GM18867 (cell line): ENCODE measurements around the gene ATP5IF1.

ENCODE experiments used
- ATAC-seq: cut with Tn5 transposase; IDR thresholded peaks from one replicate; pipeline ENCODE4 v1.9.1; 2021; ENCODE audit warnings: mild to moderate bottlenecking, moderate library complexity; ENCODE audit not compliant: unreplicated experiment

Gene ATP5IF1

DNA sequence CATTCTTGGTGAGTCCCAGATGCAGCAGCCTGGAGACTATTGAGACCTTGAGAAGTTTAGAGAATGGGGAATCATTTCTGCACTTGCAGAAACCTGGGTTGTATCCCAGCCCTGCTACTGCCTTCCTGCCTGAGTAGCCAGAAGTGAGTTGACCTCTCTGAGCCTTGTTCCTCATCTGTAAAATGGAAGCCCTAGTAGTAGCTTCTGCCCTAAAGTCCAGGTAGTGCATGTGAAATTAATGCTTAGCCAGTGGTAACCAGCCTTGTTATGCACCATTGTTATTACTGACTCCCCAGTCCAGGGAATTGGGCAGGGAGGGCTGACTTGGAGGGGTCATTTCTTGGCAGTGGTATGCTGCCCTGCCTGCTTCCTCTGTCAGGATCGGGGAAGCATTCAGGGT, 29.0 kb downstream of the ATP5IF1 start:
- ATAC-seq: no peak

GRCh38 chr1:28265577-28265976, 29.7 kb downstream of the ATP5IF1 start:
- no peak for ATAC-seq

DNA sequence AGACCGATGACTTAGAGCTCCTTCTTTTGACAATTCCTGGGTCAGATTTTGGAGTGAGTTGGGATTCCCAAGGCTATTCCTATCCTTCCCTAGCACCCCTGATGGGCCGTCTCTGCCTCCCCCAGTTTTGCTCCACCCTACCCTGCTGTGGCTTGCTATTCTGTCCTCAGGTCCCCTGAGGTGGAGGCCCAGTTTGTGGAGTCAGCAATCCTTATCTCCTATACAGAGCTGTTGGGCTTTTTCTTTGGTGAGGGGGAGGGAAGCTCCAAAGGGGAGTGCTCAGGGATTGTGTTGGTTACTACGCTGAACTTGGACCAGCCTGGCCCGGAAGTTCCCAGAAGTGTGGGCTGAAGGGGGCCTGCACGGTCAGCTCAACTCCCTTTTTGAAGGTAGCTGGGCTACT, 31.0 kb downstream of the ATP5IF1 start:
- ATAC-seq: no peak

DNA sequence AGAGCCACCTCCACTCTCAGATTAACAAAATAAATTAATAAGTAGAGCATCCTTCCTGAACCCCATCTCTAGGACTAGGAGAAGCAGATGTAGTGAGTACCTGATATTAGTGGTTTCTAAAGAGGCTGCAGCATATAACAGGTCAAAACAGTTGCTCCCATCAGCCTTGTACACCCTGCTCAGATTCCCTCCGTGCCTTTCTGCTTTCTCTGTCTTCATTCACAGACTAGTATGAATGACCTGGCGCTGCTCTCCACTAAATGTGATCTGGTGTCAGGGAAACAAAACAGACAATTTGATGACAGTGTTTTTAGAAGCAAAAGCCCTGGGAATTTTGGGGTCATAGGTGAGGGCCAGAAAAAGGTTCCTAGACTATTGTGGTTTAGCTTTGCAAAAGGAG, 31.7 kb downstream of the ATP5IF1 start:
- ATAC-seq: no peak

DNA sequence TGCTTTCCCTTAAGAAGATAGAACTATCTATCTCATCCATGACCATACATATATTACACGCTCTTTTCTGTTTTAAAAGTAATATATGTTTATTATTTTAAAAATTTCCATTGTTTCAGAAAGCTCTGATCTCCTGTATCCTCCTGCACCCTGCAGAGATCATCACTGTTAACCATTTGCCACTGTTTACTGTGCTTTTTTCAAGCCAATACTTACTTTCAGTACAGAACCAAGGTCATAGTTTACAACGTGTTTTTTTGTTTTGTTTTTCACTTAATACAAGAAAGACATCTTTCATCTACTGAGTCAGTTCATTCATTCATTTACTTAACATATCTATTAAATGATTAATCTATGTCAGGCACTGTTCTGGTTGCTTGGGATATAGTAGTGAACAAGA, 33.6 kb downstream of the ATP5IF1 start:
- ATAC-seq: no peak

DNA sequence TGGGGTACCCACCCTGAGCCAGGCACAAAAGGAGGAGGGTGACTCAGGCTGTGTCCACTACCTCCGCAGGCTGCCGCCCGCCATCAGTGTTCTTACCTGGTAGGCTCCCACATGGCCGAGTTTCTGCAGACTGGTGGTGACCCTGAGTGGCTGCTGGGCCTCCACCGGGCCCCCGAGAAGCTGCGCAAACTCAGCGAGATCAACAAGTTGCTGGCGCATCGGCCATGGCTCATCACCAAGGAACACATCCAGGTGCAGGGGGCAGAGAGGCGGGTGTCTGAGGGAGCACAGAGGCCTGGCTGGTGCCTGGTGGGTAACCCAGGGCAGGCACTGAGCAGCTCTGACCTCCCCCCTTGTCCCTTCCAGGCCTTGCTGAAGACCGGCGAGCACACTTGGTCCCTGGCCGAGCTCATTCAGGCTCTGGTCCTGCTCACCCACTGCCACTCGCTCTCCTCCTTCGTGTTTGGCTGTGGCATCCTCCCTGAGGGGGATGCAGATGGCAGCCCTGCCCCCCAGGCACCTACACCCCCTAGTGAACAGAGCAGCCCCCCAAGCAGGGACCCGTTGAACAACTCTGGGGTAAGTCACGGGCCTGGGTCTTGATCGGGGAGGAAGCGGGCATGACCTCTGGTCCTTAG, 36.4 kb downstream of the ATP5IF1 start:
- no peak for ATAC-seq

- no peak for ATAC-seq
Measured at GRCh38 chr1:28273216-28273860, 37.4 kb downstream of the ATP5IF1 start.

DNA sequence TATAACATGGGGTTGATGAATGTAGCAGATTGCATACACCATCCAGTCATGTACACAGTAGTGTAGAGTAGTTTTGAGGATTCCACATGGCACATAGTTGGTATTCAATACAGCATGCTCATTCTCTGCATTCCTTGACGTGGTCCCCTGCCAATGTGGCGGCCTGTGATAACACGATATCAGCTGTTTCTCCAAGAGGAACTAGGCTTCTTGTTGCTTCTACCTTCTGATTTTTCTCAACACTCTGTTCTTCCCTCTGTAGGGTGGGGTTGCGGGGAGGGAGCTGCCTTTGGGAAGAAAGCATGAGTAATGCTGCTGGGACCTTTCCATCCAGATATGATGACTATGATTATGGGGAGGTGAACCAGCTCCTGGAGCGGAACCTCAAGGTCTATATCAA, 42.8 kb downstream of the ATP5IF1 start:
- ATAC-seq: no peak

DNA sequence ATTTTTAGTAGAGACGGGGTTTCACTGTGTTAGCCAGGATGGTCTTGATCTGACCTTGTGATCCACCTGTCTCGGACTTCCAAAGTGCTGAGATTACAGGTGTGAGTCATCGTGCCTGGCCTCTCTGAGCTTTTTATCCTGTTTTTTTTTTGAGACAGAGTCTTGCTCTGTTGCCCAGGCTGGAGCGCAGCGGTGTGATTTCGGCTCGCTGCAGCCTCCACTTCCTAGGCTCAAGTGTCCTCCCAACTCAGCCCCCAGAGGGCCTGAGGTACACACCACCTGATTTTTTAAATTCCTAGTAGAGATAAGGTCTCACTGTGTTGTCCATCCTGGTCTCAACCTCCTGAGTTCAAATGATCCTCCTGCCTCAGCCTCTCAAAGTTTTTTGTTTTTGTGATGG, 43.8 kb downstream of the ATP5IF1 start:
- no peak for ATAC-seq

GRCh38 chr1:28280501-28280900, 44.6 kb downstream of the ATP5IF1 start:
- ATAC-seq: no peak

DNA sequence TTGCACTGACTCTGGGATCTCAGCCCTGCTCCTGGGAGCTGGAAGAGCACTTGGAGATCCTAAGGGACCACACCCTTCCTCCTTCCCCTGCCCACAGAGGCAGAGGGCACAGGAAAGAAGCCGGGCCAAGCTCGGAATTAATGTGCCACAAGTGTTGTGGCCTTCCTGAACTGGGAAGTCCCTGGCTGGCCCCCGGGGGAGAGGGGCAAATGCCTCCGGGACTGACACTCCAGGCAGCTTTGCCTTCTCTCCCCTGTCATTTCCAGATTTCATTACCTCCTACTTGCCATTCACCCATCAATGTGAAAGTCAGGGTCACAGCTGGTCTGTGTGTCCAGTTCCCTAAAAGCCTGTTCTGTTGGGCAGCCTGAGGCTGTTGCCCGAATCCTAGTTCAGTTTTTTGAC, 45.1 kb downstream of the ATP5IF1 start:
- no peak for ATAC-seq

DNA sequence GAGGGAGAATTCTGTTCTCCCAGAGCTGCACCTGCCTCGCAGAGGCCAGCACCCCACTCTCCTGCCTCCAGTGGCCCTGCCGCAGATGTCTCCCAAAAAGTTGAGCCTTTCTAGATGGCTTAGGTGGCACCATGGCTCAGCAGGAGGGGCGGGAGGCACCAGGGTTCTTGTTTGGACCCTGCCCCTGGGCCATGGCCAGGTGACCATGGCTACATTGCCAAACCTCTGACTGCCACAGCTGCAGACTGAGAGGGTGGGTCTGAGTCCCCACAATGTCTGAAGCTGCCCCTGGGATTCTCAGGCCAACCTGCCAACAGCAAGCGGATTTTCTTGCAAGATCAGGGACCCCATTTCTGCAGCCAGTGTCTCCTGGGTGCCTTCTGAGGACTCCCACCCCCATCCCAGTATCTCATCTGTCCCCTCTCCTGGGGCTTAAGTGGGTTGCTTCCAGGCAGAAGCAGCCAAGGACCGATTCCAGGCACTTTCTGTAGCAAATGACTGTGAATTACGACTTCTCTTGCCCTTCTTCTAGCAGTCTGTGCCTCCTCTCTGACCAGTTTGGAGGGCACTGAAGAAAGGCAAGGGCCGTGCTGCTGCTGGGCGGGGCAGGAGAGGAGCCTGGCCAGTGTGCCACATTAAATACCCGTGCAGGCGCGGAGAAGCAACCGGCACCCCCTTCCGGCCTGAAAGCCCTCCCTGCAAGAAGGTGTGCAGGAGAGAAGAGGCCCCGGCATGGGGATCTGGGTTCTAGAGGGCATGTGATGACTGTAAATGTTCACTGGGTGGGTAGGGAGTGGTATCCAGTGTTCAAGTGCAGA, 45.9 kb downstream of the ATP5IF1 start:
- ATAC-seq: no peak

DNA sequence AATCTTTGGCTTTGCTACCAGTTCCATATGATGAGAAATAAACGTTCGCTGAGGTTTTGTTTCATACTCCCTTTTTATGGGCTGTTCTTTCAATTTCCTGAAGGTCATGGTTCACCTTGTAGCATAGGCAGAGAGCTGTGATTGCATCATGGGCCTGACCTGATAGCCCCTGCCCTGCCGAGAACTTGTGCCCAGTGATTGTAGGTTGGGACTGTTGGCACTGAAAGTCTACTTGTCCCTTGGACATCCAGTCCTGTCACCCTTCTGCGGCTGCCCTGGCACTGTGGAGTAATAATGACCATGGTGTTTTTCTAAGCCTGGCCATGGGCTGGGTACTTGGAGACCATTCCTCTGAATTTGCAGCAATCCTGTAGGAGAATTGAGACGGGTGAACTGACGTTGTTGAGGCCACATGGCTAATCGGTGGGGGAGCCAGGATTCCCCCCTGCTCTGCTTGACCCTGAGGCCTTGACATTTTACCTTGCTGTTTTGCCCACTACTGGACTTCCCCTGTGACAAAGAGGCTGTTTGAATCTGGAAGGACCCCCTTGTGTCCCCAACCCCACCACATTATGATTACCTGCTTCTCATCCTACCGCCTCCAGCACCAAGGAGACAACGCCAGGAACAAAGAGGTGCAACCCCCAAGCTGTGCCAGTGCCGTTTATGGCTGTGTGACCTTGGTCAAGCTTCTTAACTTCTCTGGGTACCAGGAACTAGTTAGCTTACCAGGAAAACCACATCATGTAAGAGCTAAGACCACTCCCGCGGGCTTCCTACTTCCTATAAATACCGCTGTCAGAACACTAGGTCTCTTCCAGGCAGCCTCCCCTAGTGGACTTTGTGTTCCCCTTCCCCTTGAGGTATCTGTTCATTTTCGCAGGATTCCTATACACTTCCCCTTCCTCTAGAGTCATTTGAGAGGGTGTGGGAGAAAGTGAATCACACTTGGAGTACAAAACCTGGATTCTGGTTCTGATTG, 46.8 kb downstream of the ATP5IF1 start:
- ATAC-seq: no peak

GRCh38 chr1:28286111-28286510, 50.2 kb downstream of the ATP5IF1 start:
- no peak for ATAC-seq
